ENCODE results near the gene PYGM. TPM values are rescaled to one million over a fixed set of nuclear protein-coding genes. Genes with fewer than 3 reads are reported as not detected.

PYGM gene
- total RNA-seq, 6 donors from 2014 or later, result 1.0 to 3.7 (median 1.5) TPM

DNA sequence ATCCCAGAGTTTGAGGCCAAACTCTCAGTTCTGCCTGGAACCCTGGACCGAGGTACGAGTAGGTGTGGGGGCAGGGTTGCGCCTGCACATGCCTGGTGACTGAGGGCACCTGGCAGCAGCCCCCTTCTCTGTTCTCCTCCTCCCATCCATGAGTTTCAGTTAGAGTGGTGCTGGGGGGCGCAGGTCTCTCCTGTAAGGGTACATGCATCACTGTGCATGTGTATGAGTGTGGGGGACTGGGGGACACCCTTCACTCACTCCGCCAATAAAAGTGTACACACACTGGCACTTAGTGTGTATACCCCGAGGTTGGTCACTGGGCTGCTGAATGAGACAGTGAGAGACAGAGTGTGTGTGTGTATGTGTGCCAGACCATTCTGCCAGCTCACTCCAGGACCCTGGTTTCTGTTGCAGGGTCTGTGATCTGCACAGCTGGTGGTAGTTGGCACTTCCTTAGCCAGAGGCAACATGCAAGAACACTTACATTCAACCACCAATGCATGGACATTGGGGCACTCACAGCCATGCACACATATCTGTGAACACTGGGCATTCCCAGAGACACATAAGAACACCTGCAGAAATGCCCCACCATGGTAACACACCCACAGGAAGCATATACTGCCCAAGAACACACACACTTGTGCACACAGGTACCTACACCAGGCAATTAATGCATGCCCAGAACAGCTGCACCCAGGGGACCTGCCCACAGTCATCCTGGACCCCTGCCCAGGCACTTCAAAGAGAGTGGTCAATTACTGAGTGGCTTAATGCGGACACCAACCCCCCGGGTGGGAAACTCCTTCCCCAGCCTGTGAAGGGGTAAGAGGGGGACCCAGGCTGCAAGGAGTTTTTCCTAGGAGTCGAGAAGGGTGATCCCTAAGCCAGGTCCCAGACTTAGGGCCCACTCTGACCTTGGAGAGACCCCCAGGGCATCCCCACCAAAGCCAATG lies 35.6 kb downstream of the PYGM start:
- peaks cover 6 to 12% (median 8%) of the 10 kb centered on the region in 4 donors for H3K4me1 ChIP-seq
- H3K27ac ChIP-seq, result no peak overlapping the region
- H3K27me3 ChIP-seq, result peaks cover 0 to 6% (median 2%) of the 10 kb centered on the region in 4 donors
- DNase-seq (no peak), ATAC-seq (ENCODE audit: low FRiP score in 2 of 2) (no peak)
- H3K9me3 ChIP-seq, result no peaks in the 10 kb centered on the region
- TF ChIP-seq POLR2AphosphoS5 (IDR thresholded peaks at IDR 0.05), result no peak
- no peak for TF ChIP-seq POLR2A (IDR thresholded peaks at IDR 0.05)
- TF ChIP-seq, protein P1, sequence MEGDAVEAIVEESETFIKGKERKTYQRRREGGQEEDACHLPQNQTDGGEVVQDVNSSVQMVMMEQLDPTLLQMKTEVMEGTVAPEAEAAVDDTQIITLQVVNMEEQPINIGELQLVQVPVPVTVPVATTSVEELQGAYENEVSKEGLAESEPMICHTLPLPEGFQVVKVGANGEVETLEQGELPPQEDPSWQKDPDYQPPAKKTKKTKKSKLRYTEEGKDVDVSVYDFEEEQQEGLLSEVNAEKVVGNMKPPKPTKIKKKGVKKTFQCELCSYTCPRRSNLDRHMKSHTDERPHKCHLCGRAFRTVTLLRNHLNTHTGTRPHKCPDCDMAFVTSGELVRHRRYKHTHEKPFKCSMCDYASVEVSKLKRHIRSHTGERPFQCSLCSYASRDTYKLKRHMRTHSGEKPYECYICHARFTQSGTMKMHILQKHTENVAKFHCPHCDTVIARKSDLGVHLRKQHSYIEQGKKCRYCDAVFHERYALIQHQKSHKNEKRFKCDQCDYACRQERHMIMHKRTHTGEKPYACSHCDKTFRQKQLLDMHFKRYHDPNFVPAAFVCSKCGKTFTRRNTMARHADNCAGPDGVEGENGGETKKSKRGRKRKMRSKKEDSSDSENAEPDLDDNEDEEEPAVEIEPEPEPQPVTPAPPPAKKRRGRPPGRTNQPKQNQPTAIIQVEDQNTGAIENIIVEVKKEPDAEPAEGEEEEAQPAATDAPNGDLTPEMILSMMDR (IDR thresholded peaks at IDR 0.05), result no peak
- no peak for TF ChIP-seq EP300 (IDR thresholded peaks at IDR 0.05)
- WGBS, 2 donors, result 53 to 61% methylated on average over 4 to 9 of the region's 9 CpGs
- H3K4me3 ChIP-seq, result no peak overlapping the region
- peaks cover 0 to 13% (median 0%) of the 10 kb centered on the region in 4 donors for H3K36me3 ChIP-seq

DNA sequence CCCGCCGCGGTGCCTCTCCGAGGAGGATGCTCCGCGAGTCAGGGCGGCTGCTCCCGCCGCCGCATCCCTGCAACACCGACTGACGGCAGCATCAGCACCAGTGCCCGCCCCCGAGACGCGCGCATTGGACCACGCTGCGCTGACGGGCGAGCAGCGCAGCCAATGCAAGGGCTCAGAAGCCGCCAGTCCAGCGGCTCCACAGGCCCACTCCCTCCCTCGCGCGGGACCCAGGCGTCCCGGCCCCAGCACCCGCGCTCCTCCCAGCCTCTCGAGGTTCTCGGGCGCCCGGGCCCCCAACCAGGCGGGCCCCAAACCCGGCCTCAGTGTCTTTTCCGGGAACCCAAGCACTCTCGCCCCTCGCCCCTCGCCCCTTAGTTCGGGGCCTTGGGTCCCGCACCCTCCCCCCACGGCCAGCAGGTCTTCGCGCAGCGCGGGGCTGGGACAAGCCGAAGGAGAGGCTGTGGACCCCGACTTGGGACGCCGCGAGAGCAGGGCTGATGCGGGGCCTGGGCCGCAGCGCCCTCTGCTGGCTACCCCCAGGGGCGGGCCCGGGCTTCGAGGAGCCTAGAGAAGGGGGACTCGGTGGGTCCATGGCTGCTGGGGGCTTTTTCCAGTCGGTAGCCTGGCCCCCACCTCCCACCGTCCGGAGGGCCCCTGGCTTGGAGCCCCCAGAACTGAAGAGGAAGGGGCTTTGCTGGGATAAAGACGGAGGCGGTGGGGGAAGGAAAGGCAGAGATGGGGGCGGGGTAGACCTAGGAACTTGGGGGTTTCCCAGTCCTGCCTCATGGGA lies 36.5 kb downstream of the PYGM start, which contains the start of gene NRXN2:
TSS of gene NRXN2 (minus strand) at position 81 of the 790 bp plus-strand sequence. CDS start 9,498 bp downstream, outside the sequence.
- 17% methylated on average over 4 of the region's 66 CpGs; no CpG with 5 or more reads in 1 of the 2 donors for WGBS, 2 donors
- peak; percentile 84 to 97 for DNase-seq
- H3K27me3 ChIP-seq, result peaks cover 0 to 6% (median 2%) of the 10 kb centered on the region in 4 donors

DNA sequence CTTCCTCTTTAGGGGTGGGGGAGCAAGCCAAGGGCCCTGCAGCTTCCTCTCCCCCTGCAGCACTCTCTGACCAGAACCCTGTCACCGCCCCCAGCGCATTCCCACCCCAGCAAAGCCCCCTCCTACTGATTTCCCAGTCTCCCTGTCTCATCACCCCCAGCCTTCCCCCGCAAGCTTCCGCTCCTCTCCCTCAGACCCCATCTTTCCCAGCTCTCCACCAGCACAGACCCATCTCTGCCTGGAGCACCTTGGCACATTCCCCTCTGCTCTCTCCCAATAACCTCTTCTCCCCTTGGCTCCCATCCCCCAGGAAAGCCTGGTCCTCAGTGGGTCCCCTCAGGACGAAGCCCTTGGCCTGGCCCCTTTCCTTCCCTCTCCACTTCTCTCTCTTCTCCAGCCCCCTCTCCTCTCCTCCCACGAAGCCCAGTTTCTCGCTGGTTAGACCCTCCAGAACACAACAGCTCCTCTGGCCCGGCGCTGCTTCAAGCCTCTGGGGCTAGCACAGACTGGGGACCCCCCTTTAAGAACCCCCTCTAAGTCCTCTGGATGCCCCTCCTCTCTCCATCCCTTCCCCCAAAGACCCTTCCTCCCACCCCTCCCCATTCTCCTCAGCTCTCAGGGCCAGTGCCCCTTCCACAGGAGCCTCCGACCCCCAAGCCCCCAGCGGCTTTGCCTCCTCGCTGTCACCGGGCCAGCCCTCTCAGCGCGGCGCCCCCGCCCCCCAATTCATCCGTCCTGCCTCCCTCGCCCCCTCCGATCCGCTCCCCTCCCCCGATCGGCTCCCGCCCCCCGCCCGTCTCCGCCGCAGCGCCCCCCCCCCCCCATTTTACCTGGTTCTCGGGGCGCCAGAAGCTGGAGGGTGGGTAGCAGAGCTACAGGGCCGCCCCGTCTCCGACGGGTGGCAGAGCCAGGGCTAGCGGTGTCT lies 37.4 kb downstream of the PYGM start:
- no peak overlapping the region for H3K27ac ChIP-seq
- peak overlapping the region in 2 of 4 donors; percentile 69 to 83 for H3K4me3 ChIP-seq
- TF ChIP-seq POLR2AphosphoS5 (IDR thresholded peaks at IDR 0.05), result no peak
- TF ChIP-seq, protein P1 (IDR thresholded peaks at IDR 0.05), result no peak
- no peak for TF ChIP-seq EP300 (IDR thresholded peaks at IDR 0.05)
- TF ChIP-seq POLR2A (IDR thresholded peaks at IDR 0.05), result no peak
- H3K27me3 ChIP-seq, result peaks cover 0 to 6% (median 2%) of the 10 kb centered on the region in 4 donors
- ATAC-seq (ENCODE audit: low FRiP score in 2 of 2) (no peak), DNase-seq (peak in 1 of 2 donors; percentile 74)
- H3K9me3 ChIP-seq, result no peaks in the 10 kb centered on the region
- peaks cover 0 to 3% (median 0%) of the 10 kb centered on the region in 4 donors for H3K36me3 ChIP-seq
- H3K4me1 ChIP-seq, result peaks cover 6 to 12% (median 8%) of the 10 kb centered on the region in 4 donors
- 17 to 21% methylated on average over 15 to 20 of the region's 36 CpGs for WGBS, 2 donors

More for the DNA sequence above, 36.5 kb downstream of the PYGM start, which contains the start of gene NRXN2:
- Histone ChIP-seq H3K4me1 (peaks cover 6 to 12% (median 8%) of the 10 kb centered on the region in 4 donors), H3K27ac (peak within 1 kb of the TSS in 3 of 4 donors; percentile 18 to 79 (median 75)), H3K4me3 (peak within 1 kb of the TSS; percentile 63 to 83 (median 74)), H3K9me3 (no peaks in the 10 kb centered on the region), H3K36me3 (peaks cover 0 to 6% (median 0%) of the 10 kb centered on the region in 4 donors)
- ATAC-seq (ENCODE audit: low FRiP score in 2 of 2), result peak; percentile 83 to 96
- TF ChIP-seq, protein P1 (IDR thresholded peaks at IDR 0.05), result peak; percentile 86 to 98 (median 92)
- TF ChIP-seq POLR2A (IDR thresholded peaks at IDR 0.05), result no peak

DNA sequence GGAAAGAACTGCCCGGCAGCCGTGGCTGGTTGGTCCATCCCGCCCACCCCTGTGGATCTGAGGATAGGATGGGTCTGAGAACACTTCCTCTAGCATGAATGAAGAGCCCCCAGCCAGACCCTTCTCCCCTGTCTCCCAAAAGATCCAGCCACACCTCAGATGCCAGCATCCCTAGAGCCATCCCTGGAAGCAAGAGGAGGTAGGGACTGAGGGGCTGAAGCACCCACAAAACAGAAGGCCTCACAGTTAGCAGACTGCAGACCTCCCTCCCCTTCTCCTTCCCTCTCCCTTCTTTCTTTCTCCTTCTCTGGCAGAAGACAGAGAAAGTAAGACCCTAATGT lies 38.4 kb downstream of the PYGM start:
- WGBS, 2 donors, result 77% methylated on average over 3 of the region's 3 CpGs; no CpG with 5 or more reads in 1 of the 2 donors
- Histone ChIP-seq H3K27ac (no peak overlapping the region), H3K27me3 (peaks cover 0 to 16% (median 4%) of the 10 kb centered on the region in 4 donors), H3K4me3 (no peak overlapping the region), H3K4me1 (peaks cover 6 to 12% (median 7%) of the 10 kb centered on the region in 4 donors), H3K36me3 (no peaks in the 10 kb centered on the region), H3K9me3 (no peaks in the 10 kb centered on the region)
- ATAC-seq (ENCODE audit: low FRiP score in 2 of 2), result no peak
- TF ChIP-seq, protein P1 (IDR thresholded peaks at IDR 0.05), result no peak
- no peak for TF ChIP-seq POLR2A (IDR thresholded peaks at IDR 0.05)
- TF ChIP-seq EP300 (IDR thresholded peaks at IDR 0.05), result no peak
- TF ChIP-seq POLR2AphosphoS5 (IDR thresholded peaks at IDR 0.05), result no peak
- no peak for DNase-seq
